Measurements from ENCODE around the gene TBC1D22A.
"Not testable (repeated sequence)": the region's sequence is repeated elsewhere in the genome, so short reads cannot be mapped to it uniquely, and the experiment has no call there.

DNA sequence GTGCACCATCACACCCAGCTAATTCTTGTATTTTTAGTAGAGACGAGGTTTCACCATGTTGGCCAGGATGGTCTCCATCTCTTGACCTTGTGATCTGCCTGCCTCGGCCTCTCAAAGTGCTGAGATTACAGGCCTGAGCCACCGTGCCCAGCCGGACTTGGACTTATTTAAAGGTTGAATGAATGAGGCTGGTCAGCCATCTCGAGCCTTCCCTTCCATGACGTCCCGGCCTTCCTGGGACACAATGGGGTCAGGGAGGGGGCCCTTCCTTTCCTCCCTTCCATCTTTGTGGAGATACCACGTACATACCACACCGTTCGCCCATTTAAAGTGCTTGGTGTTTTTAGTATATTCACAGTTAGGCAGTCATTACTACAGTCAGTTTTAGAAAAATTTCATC lies 19.8 kb downstream of the TBC1D22A start:
- TF ChIP-seq, protein P1, sequence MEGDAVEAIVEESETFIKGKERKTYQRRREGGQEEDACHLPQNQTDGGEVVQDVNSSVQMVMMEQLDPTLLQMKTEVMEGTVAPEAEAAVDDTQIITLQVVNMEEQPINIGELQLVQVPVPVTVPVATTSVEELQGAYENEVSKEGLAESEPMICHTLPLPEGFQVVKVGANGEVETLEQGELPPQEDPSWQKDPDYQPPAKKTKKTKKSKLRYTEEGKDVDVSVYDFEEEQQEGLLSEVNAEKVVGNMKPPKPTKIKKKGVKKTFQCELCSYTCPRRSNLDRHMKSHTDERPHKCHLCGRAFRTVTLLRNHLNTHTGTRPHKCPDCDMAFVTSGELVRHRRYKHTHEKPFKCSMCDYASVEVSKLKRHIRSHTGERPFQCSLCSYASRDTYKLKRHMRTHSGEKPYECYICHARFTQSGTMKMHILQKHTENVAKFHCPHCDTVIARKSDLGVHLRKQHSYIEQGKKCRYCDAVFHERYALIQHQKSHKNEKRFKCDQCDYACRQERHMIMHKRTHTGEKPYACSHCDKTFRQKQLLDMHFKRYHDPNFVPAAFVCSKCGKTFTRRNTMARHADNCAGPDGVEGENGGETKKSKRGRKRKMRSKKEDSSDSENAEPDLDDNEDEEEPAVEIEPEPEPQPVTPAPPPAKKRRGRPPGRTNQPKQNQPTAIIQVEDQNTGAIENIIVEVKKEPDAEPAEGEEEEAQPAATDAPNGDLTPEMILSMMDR (IDR thresholded peaks at IDR 0.05 in 4 of 5, conservative IDR thresholded peaks at IDR 0.05 in 1 of 5): not testable (repeated sequence)
- not testable (repeated sequence) for TF ChIP-seq POLR2A (IDR thresholded peaks at IDR 0.05)

Data from gastrocnemius medialis (tissue), 4 donors.